ENCODE results near the gene CUL9. TPM values are rescaled to one million over a fixed set of nuclear protein-coding genes. Genes with fewer than 3 reads are reported as not detected.

The CUL9 gene
- polyA plus RNA-seq, 1 donor = 17.8 TPM

- DNase-seq (ENCODE audit: low read depth) = no peak
These were observed 74.8 kb downstream of the CUL9 start for GRCh38 chr6:43256670-43257366.

- DNase-seq (ENCODE audit: low read depth) = no peak
These were observed 75.6 kb downstream of the CUL9 start for GRCh38 chr6:43257367-43258145.

GRCh38 chr6:43258180-43258579 is 76.2 kb downstream of the CUL9 start:
- DNase-seq (ENCODE audit: low read depth) = no peak

- DNase-seq (ENCODE audit: low read depth) = no peak
These were observed 77.1 kb downstream of the CUL9 start for GRCh38 chr6:43258807-43259686.

- no peak for DNase-seq (ENCODE audit: low read depth)
These were observed 78.8 kb downstream of the CUL9 start for GRCh38 chr6:43260791-43261190.

- DNase-seq (ENCODE audit: low read depth) = no peak
These were observed 79.2 kb downstream of the CUL9 start for GRCh38 chr6:43261198-43261597.

GRCh38 chr6:43262000-43262779 is 80.2 kb downstream of the CUL9 start:
- no peak for DNase-seq (ENCODE audit: low read depth)

- DNase-seq (ENCODE audit: low read depth) = no peak
These were observed 80.9 kb downstream of the CUL9 start for GRCh38 chr6:43262780-43263313.

- DNase-seq (ENCODE audit: low read depth) = no peak
These were observed 81.5 kb downstream of the CUL9 start for GRCh38 chr6:43263314-43264178.

- no peak for DNase-seq (ENCODE audit: low read depth)
These were observed 82.7 kb downstream of the CUL9 start for GRCh38 chr6:43264599-43265145.

GRCh38 chr6:43265564-43265963 is 83.6 kb downstream of the CUL9 start:
- DNase-seq (ENCODE audit: low read depth) = no peak

- DNase-seq (ENCODE audit: low read depth) = no peak
These were observed 85.8 kb downstream of the CUL9 start for GRCh38 chr6:43267619-43268354.

GRCh38 chr6:43268355-43268700 is 86.3 kb downstream of the CUL9 start:
- no peak for DNase-seq (ENCODE audit: low read depth)

- DNase-seq (ENCODE audit: low read depth) = no peak
These were observed 86.8 kb downstream of the CUL9 start for GRCh38 chr6:43268782-43269272.

- no peak for DNase-seq (ENCODE audit: low read depth)
These were observed 87.4 kb downstream of the CUL9 start for GRCh38 chr6:43269273-43270007.

GRCh38 chr6:43271103-43271815 is 89.3 kb downstream of the CUL9 start:
- no peak for DNase-seq (ENCODE audit: low read depth)

GRCh38 chr6:43271944-43272343 is 89.9 kb downstream of the CUL9 start:
- DNase-seq (ENCODE audit: low read depth) = no peak

- no peak for DNase-seq (ENCODE audit: low read depth)
These were observed 91.7 kb downstream of the CUL9 start for GRCh38 chr6:43273707-43274106.
